ENCODE measurements around the gene FER.
"Not testable (repeated sequence)": the region's sequence is repeated elsewhere in the genome, so short reads cannot be mapped to it uniquely, and the experiment has no call there.

DNA sequence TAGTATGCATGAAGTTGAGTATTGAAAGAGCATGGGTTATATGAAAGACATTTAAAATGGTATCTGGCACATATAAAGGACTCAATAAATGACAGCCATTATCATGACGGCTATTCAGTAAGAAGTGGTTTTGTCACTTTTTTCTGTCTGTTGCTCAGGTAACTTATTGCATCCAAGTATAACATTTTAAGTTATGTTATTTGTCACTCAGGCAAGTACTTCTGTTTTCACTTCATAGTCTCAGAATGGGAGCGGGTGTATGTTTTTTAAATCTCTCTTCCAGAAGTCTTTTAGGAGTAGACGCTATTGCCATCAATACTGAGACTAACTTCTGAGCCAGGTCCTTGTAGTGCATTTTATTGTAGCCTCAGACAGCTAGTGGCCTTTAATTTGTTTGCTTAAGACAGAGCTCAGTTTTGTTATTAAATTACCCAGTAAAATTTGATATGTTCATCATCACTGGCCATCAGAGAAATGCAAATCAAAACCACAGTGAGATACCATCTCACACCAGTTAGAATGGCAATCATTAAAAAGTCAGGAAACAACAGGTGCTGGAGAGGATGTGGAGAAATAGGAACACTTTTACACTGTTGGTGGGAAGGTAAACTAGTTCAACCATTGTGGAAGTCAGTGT, 423.9 kb downstream of the FER start:
- not testable (repeated sequence) for TF ChIP-seq POLR2A, EP300 (IDR thresholded peaks at IDR 0.05)
- TF ChIP-seq, protein P1, sequence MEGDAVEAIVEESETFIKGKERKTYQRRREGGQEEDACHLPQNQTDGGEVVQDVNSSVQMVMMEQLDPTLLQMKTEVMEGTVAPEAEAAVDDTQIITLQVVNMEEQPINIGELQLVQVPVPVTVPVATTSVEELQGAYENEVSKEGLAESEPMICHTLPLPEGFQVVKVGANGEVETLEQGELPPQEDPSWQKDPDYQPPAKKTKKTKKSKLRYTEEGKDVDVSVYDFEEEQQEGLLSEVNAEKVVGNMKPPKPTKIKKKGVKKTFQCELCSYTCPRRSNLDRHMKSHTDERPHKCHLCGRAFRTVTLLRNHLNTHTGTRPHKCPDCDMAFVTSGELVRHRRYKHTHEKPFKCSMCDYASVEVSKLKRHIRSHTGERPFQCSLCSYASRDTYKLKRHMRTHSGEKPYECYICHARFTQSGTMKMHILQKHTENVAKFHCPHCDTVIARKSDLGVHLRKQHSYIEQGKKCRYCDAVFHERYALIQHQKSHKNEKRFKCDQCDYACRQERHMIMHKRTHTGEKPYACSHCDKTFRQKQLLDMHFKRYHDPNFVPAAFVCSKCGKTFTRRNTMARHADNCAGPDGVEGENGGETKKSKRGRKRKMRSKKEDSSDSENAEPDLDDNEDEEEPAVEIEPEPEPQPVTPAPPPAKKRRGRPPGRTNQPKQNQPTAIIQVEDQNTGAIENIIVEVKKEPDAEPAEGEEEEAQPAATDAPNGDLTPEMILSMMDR (IDR thresholded peaks at IDR 0.05): not testable (repeated sequence)
